Measurements from ENCODE around the gene TINCR. TPM values are rescaled to one million over a fixed set of nuclear protein-coding genes. Genes with fewer than 3 reads are reported as not detected.
"Not testable (repeated sequence)": the region's sequence is repeated elsewhere in the genome, so short reads cannot be mapped to it uniquely, and the experiment has no call there.

The TINCR gene
- 0.60 and 1.0 TPM in 2 replicates for total RNA-seq
- long read RNA-seq, result 0 reads

- Mint-ChIP-seq H3K4me1 (ENCODE audit: low read depth) (peaks cover 3% of the 10 kb centered on the region), H3K27ac (no peak within 1 kb of the TSS), H3K36me3 (ENCODE audit: insufficient read depth) (no peaks in the 10 kb centered on the region), H3K4me3 (ENCODE audit: low read depth) (peak within 1 kb of the TSS; percentile 38), H3K9me3 (ENCODE audit: low read depth) (no peaks in the 10 kb centered on the region), H3K27me3 (peaks cover 20% of the 10 kb centered on the region)
- no peak for DNase-seq (ENCODE audit: low spot score, unreplicated experiment)
- TF ChIP-seq, protein P1, sequence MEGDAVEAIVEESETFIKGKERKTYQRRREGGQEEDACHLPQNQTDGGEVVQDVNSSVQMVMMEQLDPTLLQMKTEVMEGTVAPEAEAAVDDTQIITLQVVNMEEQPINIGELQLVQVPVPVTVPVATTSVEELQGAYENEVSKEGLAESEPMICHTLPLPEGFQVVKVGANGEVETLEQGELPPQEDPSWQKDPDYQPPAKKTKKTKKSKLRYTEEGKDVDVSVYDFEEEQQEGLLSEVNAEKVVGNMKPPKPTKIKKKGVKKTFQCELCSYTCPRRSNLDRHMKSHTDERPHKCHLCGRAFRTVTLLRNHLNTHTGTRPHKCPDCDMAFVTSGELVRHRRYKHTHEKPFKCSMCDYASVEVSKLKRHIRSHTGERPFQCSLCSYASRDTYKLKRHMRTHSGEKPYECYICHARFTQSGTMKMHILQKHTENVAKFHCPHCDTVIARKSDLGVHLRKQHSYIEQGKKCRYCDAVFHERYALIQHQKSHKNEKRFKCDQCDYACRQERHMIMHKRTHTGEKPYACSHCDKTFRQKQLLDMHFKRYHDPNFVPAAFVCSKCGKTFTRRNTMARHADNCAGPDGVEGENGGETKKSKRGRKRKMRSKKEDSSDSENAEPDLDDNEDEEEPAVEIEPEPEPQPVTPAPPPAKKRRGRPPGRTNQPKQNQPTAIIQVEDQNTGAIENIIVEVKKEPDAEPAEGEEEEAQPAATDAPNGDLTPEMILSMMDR (IDR thresholded peaks at IDR 0.05; ENCODE audit: unreplicated experiment), result peak; percentile 45
Measured at GRCh38 chr19:5567360-5567969, at the start of gene TINCR. Gene TINCR, minus strand, starts transcription at chr19:5567953.

- Mint-ChIP-seq H3K4me3 (ENCODE audit: low read depth) (no peak overlapping the region), H3K27ac (no peak overlapping the region), H3K4me1 (ENCODE audit: low read depth) (peaks cover 10% of the 10 kb centered on the region), H3K27me3 (no peaks in the 10 kb centered on the region), H3K36me3 (ENCODE audit: insufficient read depth) (peaks cover 33% of the 10 kb centered on the region), H3K9me3 (ENCODE audit: low read depth) (no peaks in the 10 kb centered on the region)
- TF ChIP-seq, protein P1 (IDR thresholded peaks at IDR 0.05; ENCODE audit: unreplicated experiment), result no peak
- DNase-seq (ENCODE audit: low spot score, unreplicated experiment), result no peak
Measured at GRCh38 chr19:5617080-5617479, 49.3 kb upstream of the TINCR start.

DNA sequence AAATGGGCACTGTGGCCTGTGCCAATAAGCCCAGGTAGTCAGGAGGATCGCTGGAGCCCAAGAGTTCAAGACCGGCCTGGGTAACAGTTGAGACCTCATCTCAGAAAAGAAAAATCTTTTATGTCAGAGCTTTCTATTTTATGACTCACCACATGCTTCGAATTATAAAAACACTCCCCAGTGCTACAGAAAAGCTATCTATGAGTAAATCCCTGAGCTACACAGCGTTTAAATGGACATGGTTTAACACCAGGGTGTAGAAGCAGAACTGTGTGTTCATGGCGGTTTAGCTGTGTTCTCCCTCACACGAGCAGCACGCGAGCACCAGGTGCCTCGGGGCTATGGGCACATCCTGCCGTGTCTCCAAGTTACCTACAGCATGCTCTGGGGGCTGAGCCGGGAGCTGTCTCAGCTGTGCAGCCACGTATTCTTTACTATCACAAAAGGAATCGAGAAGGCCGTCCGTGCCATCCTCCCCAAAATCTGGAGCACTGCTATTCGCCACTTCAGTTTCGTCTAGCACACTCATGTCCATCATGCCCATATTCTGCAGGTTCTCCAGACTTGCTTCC is 48.1 kb upstream of the TINCR start:
- H3K9me3 Mint-ChIP-seq (ENCODE audit: low read depth), result no peaks in the 10 kb centered on the region
- H3K36me3 Mint-ChIP-seq (ENCODE audit: insufficient read depth), result peaks cover 36% of the 10 kb centered on the region
- H3K27ac Mint-ChIP-seq, result no peak overlapping the region
- peaks cover 2% of the 10 kb centered on the region for H3K4me1 Mint-ChIP-seq (ENCODE audit: low read depth)
- TF ChIP-seq, protein P1 (IDR thresholded peaks at IDR 0.05; ENCODE audit: unreplicated experiment), result no peak
- no peaks in the 10 kb centered on the region for H3K27me3 Mint-ChIP-seq
- no peak overlapping the region for H3K4me3 Mint-ChIP-seq (ENCODE audit: low read depth)
- no peak for DNase-seq (ENCODE audit: low spot score, unreplicated experiment)

- Mint-ChIP-seq H3K9me3 (ENCODE audit: low read depth) (no peaks in the 10 kb centered on the region), H3K27ac (no peak overlapping the region), H3K4me3 (ENCODE audit: low read depth) (no peak overlapping the region), H3K36me3 (ENCODE audit: insufficient read depth) (peaks cover 34% of the 10 kb centered on the region), H3K4me1 (ENCODE audit: low read depth) (no peaks in the 10 kb centered on the region), H3K27me3 (no peaks in the 10 kb centered on the region)
- no peak for DNase-seq (ENCODE audit: low spot score, unreplicated experiment)
- TF ChIP-seq, protein P1 (IDR thresholded peaks at IDR 0.05; ENCODE audit: unreplicated experiment), result no peak
Measured at GRCh38 chr19:5612891-5613865, 45.4 kb upstream of the TINCR start.

- Mint-ChIP-seq H3K36me3 (ENCODE audit: insufficient read depth) (peaks cover 41% of the 10 kb centered on the region), H3K4me3 (ENCODE audit: low read depth) (no peak overlapping the region), H3K4me1 (ENCODE audit: low read depth) (peaks cover 2% of the 10 kb centered on the region), H3K9me3 (ENCODE audit: low read depth) (no peaks in the 10 kb centered on the region), H3K27ac (peak overlapping the region; percentile 35), H3K27me3 (no peaks in the 10 kb centered on the region)
- no peak for DNase-seq (ENCODE audit: low spot score, unreplicated experiment)
- TF ChIP-seq, protein P1 (IDR thresholded peaks at IDR 0.05; ENCODE audit: unreplicated experiment), result no peak
Measured at GRCh38 chr19:5609881-5610448, 42.2 kb upstream of the TINCR start.

DNA sequence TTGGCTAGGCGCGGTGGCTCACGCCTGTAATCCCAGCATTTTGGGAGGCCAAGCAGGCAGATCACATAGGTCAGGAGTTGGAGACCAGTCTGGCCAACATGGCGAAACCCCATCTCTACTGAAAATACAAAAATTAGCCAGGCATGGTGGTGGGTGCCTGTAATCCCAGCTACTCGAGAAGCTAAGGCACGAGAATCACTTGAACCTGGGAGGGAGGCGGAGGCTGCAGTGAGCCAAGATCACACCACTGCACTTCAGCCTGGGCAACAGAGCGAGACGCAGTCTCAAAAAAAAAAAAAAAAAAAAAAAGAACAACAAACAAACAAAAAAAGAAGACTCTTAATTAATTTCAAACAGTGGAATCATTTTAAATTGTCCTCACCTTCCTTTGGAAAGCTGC is 41.0 kb upstream of the TINCR start:
- H3K4me3 Mint-ChIP-seq (ENCODE audit: low read depth); H3K4me1 Mint-ChIP-seq (ENCODE audit: low read depth); H3K27me3 Mint-ChIP-seq; H3K9me3 Mint-ChIP-seq (ENCODE audit: low read depth); DNase-seq (ENCODE audit: low spot score, unreplicated experiment): not testable (repeated sequence)
- Mint-ChIP-seq H3K27ac (peak overlapping the region; percentile 20), H3K36me3 (ENCODE audit: insufficient read depth) (peaks cover 41% of the 10 kb centered on the region)

Data from progenitor cell of endocrine pancreas (in vitro differentiated cells).